GM19395 (cell line): Measurements from ENCODE around the gene PCYOX1L.

Source experiments
- ATAC-seq: cut with Tn5 transposase; IDR thresholded peaks from one replicate; pipeline ENCODE4 v1.9.1; 2021; ENCODE audit warnings: mild to moderate bottlenecking, moderate library complexity; ENCODE audit not compliant: unreplicated experiment

PCYOX1L gene

GRCh38 chr5:149367249-149367971, 9.6 kb downstream of the PCYOX1L start:
- ATAC-seq = peak; percentile 70

DNA sequence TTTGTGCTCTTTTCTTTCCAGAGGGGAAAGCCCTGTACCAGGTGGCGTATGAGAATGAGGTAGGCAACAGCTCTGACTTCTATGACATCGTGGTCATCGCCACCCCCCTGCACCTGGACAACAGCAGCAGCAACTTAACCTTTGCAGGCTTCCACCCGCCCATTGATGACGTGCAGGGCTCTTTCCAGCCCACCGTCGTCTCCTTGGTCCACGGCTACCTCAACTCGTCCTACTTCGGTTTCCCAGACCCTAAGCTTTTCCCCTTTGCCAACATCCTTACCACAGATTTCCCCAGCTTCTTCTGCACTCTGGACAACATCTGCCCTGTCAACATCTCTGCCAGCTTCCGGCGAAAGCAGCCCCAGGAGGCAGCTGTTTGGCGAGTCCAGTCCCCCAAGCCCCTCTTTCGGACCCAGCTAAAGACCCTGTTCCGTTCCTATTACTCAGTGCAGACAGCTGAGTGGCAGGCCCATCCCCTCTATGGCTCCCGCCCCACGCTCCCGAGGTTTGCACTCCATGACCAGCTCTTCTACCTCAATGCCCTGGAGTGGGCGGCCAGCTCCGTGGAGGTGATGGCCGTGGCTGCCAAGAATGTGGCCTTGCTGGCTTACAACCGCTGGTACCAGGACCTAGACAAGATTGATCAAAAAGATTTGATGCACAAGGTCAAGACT, 10.3 kb downstream of the PCYOX1L start:
- ATAC-seq = no peak

DNA sequence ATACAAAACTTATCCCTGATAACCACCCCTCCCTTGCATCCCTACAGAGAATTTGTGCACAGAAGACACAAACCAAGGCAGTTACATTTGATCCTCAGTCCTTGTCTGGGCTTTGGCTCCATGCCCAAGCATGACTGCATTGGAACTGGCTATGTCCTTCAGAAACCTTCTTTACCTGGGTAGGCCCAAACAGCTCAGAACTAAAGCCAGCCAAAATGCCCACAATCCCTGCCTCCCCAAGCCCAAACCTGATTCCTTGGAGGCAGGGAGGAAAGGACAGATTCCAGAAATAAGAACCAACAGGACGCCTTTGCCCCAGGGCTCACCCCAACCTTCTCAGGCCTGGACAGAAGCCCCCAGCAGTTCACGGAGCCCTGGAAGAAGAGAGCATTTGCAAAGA, 13.0 kb downstream of the PCYOX1L start:
- ATAC-seq = no peak

DNA sequence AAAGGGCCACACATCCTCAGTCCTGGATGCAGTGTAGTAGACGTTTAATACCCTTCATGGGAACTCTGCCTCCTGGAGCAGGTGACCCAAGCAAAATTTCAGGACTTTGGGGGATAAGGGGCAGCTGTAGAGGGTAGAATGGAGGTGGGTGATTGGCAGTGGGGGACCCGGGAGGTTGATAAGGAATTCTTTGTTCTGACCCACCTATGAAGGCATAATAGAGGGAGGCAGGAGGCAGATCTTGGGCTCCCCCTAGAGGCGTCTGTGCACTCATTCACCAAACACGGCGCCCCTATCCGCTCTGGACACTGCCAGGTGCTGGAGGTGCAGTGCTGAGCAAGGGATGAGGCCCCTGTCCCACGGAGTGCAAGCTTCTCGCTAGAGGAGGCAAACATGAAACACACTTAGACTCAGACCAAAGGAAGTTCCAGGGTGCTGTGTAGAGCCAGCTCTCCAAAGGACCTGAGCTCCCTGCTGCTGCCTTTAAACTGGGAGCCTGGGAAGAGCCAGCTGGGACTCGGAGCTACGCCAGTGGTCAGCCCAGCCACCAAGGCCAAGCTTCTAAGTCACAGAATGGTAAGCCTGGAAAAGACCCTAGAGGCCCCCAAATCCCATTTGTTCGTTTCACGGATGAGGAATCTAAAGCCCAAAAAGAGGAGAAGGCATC, 13.6 kb downstream of the PCYOX1L start:
- peak; percentile 88 for ATAC-seq

- no peak for ATAC-seq
These were observed 14.4 kb downstream of the PCYOX1L start for GRCh38 chr5:149372076-149372795.

DNA sequence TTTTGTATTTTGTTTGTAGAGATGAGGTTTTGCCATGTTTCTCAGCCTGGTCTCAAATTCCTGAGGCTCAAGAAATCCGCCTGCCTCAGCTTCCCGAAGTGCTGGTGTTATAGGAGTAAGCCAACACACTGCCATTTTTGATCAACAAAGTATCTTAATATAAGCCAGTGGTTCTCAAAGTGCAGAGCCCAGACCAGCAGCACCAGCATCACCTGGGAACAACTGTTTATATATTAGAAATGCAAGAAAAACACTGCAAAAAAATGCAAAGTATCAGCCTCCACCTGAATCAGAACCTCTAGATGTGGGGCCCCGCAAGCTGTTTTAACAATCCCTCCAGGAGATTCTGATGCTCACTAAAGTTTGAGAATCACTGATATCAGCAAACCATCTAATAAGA, 15.1 kb downstream of the PCYOX1L start:
- ATAC-seq = no peak

DNA sequence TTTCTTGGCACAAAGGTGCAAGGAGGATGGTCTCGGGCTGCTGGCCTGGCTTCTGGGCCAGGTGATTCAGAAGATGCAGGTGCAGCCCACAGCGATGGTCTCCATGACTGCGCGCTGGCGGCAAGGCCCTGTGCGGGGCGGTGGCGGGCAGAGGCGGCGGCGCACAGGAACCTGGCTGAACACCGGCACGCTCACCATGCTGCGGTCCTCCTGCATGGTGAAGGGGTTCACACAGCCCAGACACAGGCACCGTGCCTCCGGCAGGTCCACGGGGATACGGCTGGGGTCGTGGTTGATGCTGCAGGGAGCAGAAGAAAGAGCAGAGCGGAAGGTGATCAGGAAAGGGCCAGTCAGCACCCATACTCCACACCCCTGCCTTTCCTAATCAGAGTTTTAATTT, 16.5 kb downstream of the PCYOX1L start:
- no peak for ATAC-seq

- no peak for ATAC-seq
These were observed 17.0 kb downstream of the PCYOX1L start for GRCh38 chr5:149374801-149375200.

DNA sequence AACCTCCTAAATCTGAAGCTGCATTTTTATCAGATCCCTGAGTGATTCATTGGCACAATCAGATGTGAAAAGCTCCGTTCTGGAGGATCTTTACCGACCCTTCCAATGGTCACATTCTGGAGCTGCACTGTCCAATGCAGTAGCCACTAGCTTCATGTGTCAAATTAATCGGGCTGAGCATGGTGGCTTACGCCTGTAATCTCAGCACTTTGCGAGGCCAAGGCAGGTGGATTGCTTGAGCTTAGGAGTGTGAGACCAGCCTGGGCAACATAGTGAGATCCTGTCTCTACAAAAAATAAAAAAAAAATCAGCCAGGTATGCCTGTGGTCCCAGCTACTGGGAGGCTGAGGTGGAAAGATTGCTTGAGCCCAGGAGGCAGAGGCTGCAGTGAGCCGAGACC, 17.6 kb downstream of the PCYOX1L start:
- no peak for ATAC-seq

GRCh38 chr5:149376104-149376503, 18.3 kb downstream of the PCYOX1L start:
- ATAC-seq = no peak

DNA sequence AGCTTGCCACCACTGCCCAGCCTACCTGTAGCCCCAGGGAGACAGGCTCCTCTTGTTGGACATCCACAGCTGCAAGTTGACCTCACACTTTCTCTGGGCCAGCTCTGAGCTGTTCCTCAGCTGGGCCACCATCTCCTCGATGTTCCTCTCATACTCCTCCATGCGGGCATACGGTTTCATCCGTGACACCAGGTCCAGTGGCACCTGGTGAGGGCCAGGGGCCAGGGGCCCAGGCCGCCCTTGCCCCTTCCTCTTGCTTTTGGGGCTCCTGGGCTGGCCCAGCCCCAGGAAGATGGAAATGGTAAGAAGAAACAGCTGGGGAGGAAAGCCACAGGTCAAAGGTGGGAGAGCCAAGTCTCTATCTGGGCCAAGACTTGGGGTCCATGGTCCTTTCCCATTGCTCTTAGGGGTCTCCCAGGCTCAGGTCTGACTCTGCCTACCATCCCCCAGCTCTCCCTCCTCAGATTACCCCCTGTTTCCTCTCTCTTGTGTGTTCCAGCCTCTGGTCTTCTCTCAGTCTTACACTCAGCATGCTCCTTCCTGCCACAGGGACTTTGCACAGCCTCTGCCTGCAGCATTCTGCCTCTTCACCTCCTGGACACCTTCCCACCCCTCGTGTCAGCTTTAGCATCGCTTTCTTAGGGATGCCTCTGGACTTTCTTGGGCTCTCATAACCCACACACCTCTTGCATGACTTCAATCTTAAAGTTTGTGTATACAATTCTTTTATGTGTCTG, 19.0 kb downstream of the PCYOX1L start:
- ATAC-seq = no peak

GRCh38 chr5:149378241-149378820, 20.5 kb downstream of the PCYOX1L start:
- no peak for ATAC-seq

- no peak for ATAC-seq
These were observed 21.4 kb downstream of the PCYOX1L start, which contains the start of gene IL17B for GRCh38 chr5:149379177-149379761. Gene IL17B, minus strand, starts transcription at chr5:149379292. Its CDS starts 67 bp downstream, at chr5:149379225.

- no peak for ATAC-seq
These were observed 22.1 kb downstream of the PCYOX1L start for GRCh38 chr5:149379818-149380374.

DNA sequence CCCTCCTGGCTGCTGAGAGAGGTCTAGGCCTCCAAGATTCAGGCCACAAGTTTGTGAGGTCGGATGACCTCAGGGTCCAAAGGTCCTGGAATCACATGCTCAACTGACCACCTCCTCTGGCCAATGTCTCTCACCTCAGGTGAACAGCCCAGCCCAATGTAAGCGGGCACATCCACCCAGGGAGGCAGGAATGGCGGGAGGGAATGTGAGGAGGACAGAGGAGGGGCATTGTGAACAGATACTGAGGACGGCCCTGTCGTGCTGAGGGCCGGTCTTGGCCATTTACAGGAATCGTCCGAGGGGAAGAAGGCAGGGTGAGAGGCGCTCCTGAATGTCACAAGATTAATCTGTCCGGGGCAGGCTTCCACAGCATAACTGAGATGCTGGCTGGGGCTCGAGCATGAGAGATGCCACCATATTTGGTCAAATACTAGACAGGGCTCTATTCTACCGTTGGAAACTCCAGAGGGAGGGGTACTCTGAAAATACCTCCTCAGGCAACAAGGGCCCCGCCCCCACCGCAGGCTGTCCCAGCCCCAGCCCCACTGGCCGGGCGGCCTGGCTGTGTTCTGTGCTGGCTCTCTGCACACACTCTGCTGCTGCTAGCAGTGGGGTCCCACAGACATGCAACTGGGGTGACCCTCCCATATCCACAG, 22.7 kb downstream of the PCYOX1L start:
- ATAC-seq = no peak

DNA sequence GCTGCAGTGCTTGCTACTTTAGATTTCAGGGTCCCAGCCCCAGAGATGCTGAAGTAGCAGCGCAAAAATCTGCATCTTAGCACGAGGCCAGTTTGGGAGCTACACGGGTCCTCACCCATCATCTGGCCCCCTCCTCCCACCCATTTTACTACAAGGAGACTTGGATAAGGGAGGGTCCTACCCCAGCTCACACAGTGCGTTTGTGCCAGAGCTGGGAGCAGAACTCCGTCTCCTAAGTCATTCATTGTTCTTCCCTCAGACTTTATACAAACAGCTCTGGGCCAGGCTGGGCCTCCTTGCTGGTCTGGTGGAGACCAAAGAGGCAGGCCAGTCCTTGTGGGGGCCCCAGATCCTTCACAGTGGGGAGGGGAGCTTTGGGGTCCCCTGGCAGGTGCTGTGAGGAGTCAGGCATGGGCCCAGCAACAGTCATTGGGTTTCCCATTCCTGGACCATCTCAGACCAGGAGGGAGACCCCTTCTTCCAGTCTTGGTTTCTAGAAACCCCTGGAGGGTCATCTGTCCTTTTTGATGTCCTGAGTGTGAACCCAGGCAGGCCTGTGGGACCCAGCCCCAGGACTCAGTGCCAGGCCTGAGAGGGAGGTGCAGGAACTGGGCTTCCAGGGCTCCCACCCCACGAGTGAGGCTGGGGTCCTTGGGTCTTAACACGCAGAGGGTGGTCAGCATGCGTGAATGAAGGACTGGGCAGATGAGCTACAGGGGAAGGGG, 23.6 kb downstream of the PCYOX1L start:
- ATAC-seq = peak; percentile 43

DNA sequence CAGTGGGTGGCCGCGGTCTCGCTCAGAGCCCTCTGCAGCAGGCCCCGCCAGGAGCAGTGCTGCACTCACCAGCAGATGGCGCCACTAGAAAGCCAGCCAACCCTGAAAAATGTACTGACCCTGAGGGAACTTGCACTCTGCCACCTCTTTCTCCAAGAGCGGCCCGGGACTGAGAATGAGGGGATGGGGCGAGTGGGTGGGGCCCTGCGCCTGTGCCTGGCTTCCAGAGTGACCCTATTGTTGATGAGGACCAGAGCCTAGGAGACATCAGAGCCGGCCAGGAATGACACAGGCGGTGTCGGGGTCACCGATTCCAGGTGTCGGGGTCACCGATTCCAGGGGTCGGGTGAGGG, 24.1 kb downstream of the PCYOX1L start:
- ATAC-seq = peak; percentile 78

GRCh38 chr5:149382517-149383220, 24.8 kb downstream of the PCYOX1L start:
- ATAC-seq = no peak
